Measurements from ENCODE around the gene ELP5. TPM values are rescaled to one million over a fixed set of nuclear protein-coding genes. Genes with fewer than 3 reads are reported as not detected.

Gene ELP5
- total and polyA plus RNA-seq, 2 of the 4 experiments (the other 2 are of a cell fraction), result 39.3 to 46.6 TPM

- TF ChIP-seq CTCF (conservative IDR thresholded peaks at IDR 0.05; ENCODE audit: low read depth, low read length) (no peak), FOS (IDR thresholded peaks at IDR 0.05; ENCODE audit: low read depth, low read length) (no peak)
Observed at GRCh38 chr17:7308625-7309433, 56.8 kb downstream of the ELP5 start (continued).

Small RNA genes within 50 kb of the gene (microRNA-seq; reads per million reads assigned to microRNA genes)
- gene MIR324 (ENCODE audit: insufficient read depth in 1 of 2, insufficient read length in 1 of 2, unreplicated experiment in 1 of 2) (432 to 1,785 reads per million in 2 experiments), gene RF00019 (ENCODE audit: insufficient read depth, insufficient read length) (not detected)

Small RNA genes within 50 kb of the gene (small RNA-seq; reads per million reads assigned to genes)
- gene MIR324 (29.3 to 4,859 (median 1,963) reads per million in 5 experiments), gene RF00019 (0 reads per million in 5 experiments)

Other genes with a start within 250 kb of the ELP5 start
Only the 30 nearest of the 35 such genes appear.
- gene SLC16A13, start 216.2 kb upstream of the ELP5 start, total RNA-seq (2012; rRNA removed), result under 0.01 and 0.18 TPM in 2 replicates
- 2.2 and 2.3 TPM in 2 replicates for gene SLC16A13, start 216.2 kb upstream of the ELP5 start, polyA plus RNA-seq (2012; rRNA removed)
- gene SLC16A11, start 208.1 kb upstream of the ELP5 start, total RNA-seq (2012; rRNA removed), result not detected in 2 replicates
- not detected in 2 replicates for gene SLC16A11, start 208.1 kb upstream of the ELP5 start, polyA plus RNA-seq (2012; rRNA removed)
- not detected in 2 replicates for gene CLEC10A, start 172.0 kb upstream of the ELP5 start, total RNA-seq (2012; rRNA removed)
- not detected in 2 replicates for gene CLEC10A, start 172.0 kb upstream of the ELP5 start, polyA plus RNA-seq (2012; rRNA removed)
- gene ASGR2, start 137.4 kb upstream of the ELP5 start, total RNA-seq (2012; rRNA removed), result not detected in 2 replicates
- not detected in 2 replicates for gene ASGR2, start 137.4 kb upstream of the ELP5 start, polyA plus RNA-seq (2012; rRNA removed)
- 1.3 and 1.9 TPM in 2 replicates for gene ASGR1, start 72.8 kb upstream of the ELP5 start, total RNA-seq (2012; rRNA removed)
- gene ASGR1, start 72.8 kb upstream of the ELP5 start, polyA plus RNA-seq (2012; rRNA removed), result 3.8 and 4.2 TPM in 2 replicates
- gene DLG4, start 32.4 kb upstream of the ELP5 start, total RNA-seq (2012; rRNA removed), result 8.1 and 8.2 TPM in 2 replicates
- gene DLG4, start 32.4 kb upstream of the ELP5 start, polyA plus RNA-seq (2012; rRNA removed), result 28.5 and 30.5 TPM in 2 replicates
- gene ACADVL, start 32.3 kb upstream of the ELP5 start, total RNA-seq (2012; rRNA removed), result 129 and 139 TPM in 2 replicates
- 752 and 844 TPM in 2 replicates for gene ACADVL, start 32.3 kb upstream of the ELP5 start, polyA plus RNA-seq (2012; rRNA removed)
- gene DVL2, start 17.7 kb upstream of the ELP5 start, total RNA-seq (2012; rRNA removed), result 20.3 and 21.3 TPM in 2 replicates
- 10.5 and 11.8 TPM in 2 replicates for gene DVL2, start 17.7 kb upstream of the ELP5 start, polyA plus RNA-seq (2012; rRNA removed)
- 44.8 and 45.5 TPM in 2 replicates for gene PHF23, start 12.8 kb upstream of the ELP5 start, total RNA-seq (2012; rRNA removed)
- 54.4 and 58.5 TPM in 2 replicates for gene PHF23, start 12.8 kb upstream of the ELP5 start, polyA plus RNA-seq (2012; rRNA removed)
- 70.8 and 77.8 TPM in 2 replicates for gene GABARAP, start 9.8 kb upstream of the ELP5 start, total RNA-seq (2012; rRNA removed)
- 702 and 780 TPM in 2 replicates for gene GABARAP, start 9.8 kb upstream of the ELP5 start, polyA plus RNA-seq (2012; rRNA removed)
- gene CTDNEP1, start 481 bp upstream of the ELP5 start, total RNA-seq (2012; rRNA removed), result 18.3 and 23.8 TPM in 2 replicates
- 132 TPM in 2 replicates for gene CTDNEP1, start 481 bp upstream of the ELP5 start, polyA plus RNA-seq (2012; rRNA removed)
- 0.56 and 1.4 TPM in 2 replicates for gene CLDN7, start 10.3 kb downstream of the ELP5 start, total RNA-seq (2012; rRNA removed)
- 1.4 and 2.8 TPM in 2 replicates for gene CLDN7, start 10.3 kb downstream of the ELP5 start, polyA plus RNA-seq (2012; rRNA removed)
- under 0.01 TPM in 1 of 2 replicates, not detected in the other for gene SLC2A4, start 29.5 kb downstream of the ELP5 start, total RNA-seq (2012; rRNA removed)
- 0.07 TPM in 2 replicates for gene SLC2A4, start 29.5 kb downstream of the ELP5 start, polyA plus RNA-seq (2012; rRNA removed)
- not detected in 2 replicates for gene YBX2, start 42.4 kb downstream of the ELP5 start, total RNA-seq (2012; rRNA removed)
- 0.17 TPM in 1 of 2 replicates, not detected in the other for gene YBX2, start 42.4 kb downstream of the ELP5 start, polyA plus RNA-seq (2012; rRNA removed)
- 718 and 883 TPM in 2 replicates for gene EIF5A, start 55.4 kb downstream of the ELP5 start, total RNA-seq (2012; rRNA removed)
- 660 and 782 TPM in 2 replicates for gene EIF5A, start 55.4 kb downstream of the ELP5 start, polyA plus RNA-seq (2012; rRNA removed)
- gene GPS2, start 63.1 kb downstream of the ELP5 start, total RNA-seq (2012; rRNA removed), result 36.2 and 37.5 TPM in 2 replicates
- gene GPS2, start 63.1 kb downstream of the ELP5 start, polyA plus RNA-seq (2012; rRNA removed), result 47.5 and 50.9 TPM in 2 replicates
- gene NEURL4, start 77.1 kb downstream of the ELP5 start, total RNA-seq (2012; rRNA removed), result 8.4 and 9.2 TPM in 2 replicates
- gene NEURL4, start 77.1 kb downstream of the ELP5 start, polyA plus RNA-seq (2012; rRNA removed), result 23.3 and 26.3 TPM in 2 replicates
- under 0.01 and 0.83 TPM in 2 replicates for gene ACAP1, start 84.3 kb downstream of the ELP5 start, total RNA-seq (2012; rRNA removed)
- gene ACAP1, start 84.3 kb downstream of the ELP5 start, polyA plus RNA-seq (2012; rRNA removed), result 2.1 and 2.3 TPM in 2 replicates
- 10.6 and 10.8 TPM in 2 replicates for gene KCTD11, start 99.9 kb downstream of the ELP5 start, total RNA-seq (2012; rRNA removed)
- gene KCTD11, start 99.9 kb downstream of the ELP5 start, polyA plus RNA-seq (2012; rRNA removed), result 14.4 and 16.4 TPM in 2 replicates
- gene TMEM95, start 102.9 kb downstream of the ELP5 start, total RNA-seq (2012; rRNA removed), result not detected in 2 replicates
- gene TMEM95, start 102.9 kb downstream of the ELP5 start, polyA plus RNA-seq (2012; rRNA removed), result not detected in 2 replicates
- gene TNK1, start 128.9 kb downstream of the ELP5 start, total RNA-seq (2012; rRNA removed), result under 0.01 and 0.54 TPM in 2 replicates
- 0.44 and 0.55 TPM in 2 replicates for gene TNK1, start 128.9 kb downstream of the ELP5 start, polyA plus RNA-seq (2012; rRNA removed)
- gene PLSCR3, start 142.3 kb downstream of the ELP5 start, total RNA-seq (2012; rRNA removed), result 6.1 and 6.4 TPM in 2 replicates
- gene PLSCR3, start 142.3 kb downstream of the ELP5 start, polyA plus RNA-seq (2012; rRNA removed), result 116 and 131 TPM in 2 replicates
- gene TMEM256, start 151.9 kb downstream of the ELP5 start, total RNA-seq (2012; rRNA removed), result 35.3 and 38.4 TPM in 2 replicates
- gene TMEM256, start 151.9 kb downstream of the ELP5 start, polyA plus RNA-seq (2012; rRNA removed), result 174 and 252 TPM in 2 replicates
- 1.7 and 1.8 TPM in 2 replicates for gene NLGN2, start 155.6 kb downstream of the ELP5 start, total RNA-seq (2012; rRNA removed)
- 36.7 and 38.1 TPM in 2 replicates for gene NLGN2, start 155.6 kb downstream of the ELP5 start, polyA plus RNA-seq (2012; rRNA removed)
- not detected in 2 replicates for gene SPEM1, start 168.1 kb downstream of the ELP5 start, total RNA-seq (2012; rRNA removed)
- gene SPEM1, start 168.1 kb downstream of the ELP5 start, polyA plus RNA-seq (2012; rRNA removed), result not detected in 2 replicates
- gene SPEM2, start 173.4 kb downstream of the ELP5 start, total RNA-seq (2012; rRNA removed), result not detected in 2 replicates
- gene SPEM2, start 173.4 kb downstream of the ELP5 start, polyA plus RNA-seq (2012; rRNA removed), result not detected in 2 replicates
- gene SPEM3, start 176.6 kb downstream of the ELP5 start, total RNA-seq (2012; rRNA removed), result not detected in 2 replicates
- gene SPEM3, start 176.6 kb downstream of the ELP5 start, polyA plus RNA-seq (2012; rRNA removed), result not detected in 2 replicates
- 1.1 and 1.4 TPM in 2 replicates for gene TMEM102, start 183.2 kb downstream of the ELP5 start, total RNA-seq (2012; rRNA removed)
- gene TMEM102, start 183.2 kb downstream of the ELP5 start, polyA plus RNA-seq (2012; rRNA removed), result 2.2 and 2.3 TPM in 2 replicates
- 0.18 and 0.28 TPM in 2 replicates for gene FGF11, start 187.3 kb downstream of the ELP5 start, total RNA-seq (2012; rRNA removed)
- 0.99 and 1.1 TPM in 2 replicates for gene FGF11, start 187.3 kb downstream of the ELP5 start, polyA plus RNA-seq (2012; rRNA removed)
- gene CHRNB1, start 192.8 kb downstream of the ELP5 start, total RNA-seq (2012; rRNA removed), result 4.2 and 4.3 TPM in 2 replicates
- gene CHRNB1, start 192.8 kb downstream of the ELP5 start, polyA plus RNA-seq (2012; rRNA removed), result 6.0 and 6.4 TPM in 2 replicates